Brain microvascular endothelial cell (primary cell): ENCODE data around the gene PRKAG3.

ENCODE experiments used
- DNase-seq: peaks from one replicate; pipeline ENCODE4 v3.0.0-alpha.2; 2020
- H3K27ac ChIP-seq: fragments of 250-450 bp; sonication (Bioruptor Pico); 2 replicates; pipeline ENCODE4 v1.5.1; 2020; ENCODE audit warnings: mild to moderate bottlenecking, moderate library complexity
- H3K27me3 ChIP-seq: fragments of 250-450 bp; sonication (Bioruptor Pico); replicated peaks from 2 replicates; pipeline ENCODE4 v1.5.1; 2020; ENCODE audit warnings: mild to moderate bottlenecking
- H3K36me3 ChIP-seq: fragments of 250-450 bp; sonication (Bioruptor Pico); replicated peaks from 2 replicates; pipeline ENCODE4 v1.5.1; 2020; ENCODE audit warnings: mild to moderate bottlenecking
- H3K4me3 ChIP-seq: 2 replicates; pipeline ENCODE4 v1.5.1; 2011; ENCODE audit warnings: low read depth, mild to moderate bottlenecking, control low read depth, low read length, moderate library complexity
- in situ Hi-C: cut with HindIII; loops from 2 replicates; pipeline ENCODE4 v1.10.0; 2017; ENCODE audit warnings: low sequenced_read_pairs, low pct_ligation_motif_present
- TF ChIP-seq, protein P1 (sequence below): IDR thresholded peaks from 2 replicates; pipeline ENCODE4 v1.5.1; 2011; ENCODE audit warnings: low read depth, mild to moderate bottlenecking, moderate library complexity, low read length, control low read depth, inconsistent platforms; ENCODE audit errors: missing control alignments

PRKAG3 gene

DNA sequence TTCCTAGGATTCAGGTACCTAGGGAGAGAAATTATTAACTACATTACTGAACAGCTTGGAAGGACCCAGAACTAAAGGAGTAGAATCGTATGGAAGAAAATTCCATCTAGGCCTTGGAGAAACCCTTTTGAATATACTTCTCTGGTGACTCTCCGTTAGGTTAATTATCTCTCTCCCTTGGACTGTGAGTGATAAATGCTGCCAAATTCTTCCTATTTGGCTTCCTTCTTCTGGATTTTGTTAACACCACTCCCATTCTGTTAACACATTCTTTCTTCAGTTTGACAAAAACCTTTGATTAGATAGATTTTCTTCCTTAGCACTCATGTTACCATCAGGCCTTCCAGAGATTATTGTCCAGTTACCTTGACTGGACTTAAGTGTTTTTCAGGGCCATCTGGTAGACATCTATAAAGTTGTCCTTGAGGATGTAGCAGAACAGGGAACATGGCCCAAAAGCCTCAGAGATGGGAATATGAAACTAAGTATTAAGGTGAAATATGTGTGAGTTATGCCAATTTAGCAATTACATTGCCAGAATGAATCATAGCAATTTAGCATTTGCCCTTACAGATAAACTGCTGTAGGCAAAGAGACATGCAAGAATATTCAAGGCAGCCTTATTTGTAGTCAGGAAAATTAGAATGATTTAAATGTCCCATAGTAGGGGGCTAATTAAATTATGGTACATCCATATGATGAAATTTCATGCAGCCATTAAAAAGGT, 42.9 kb downstream of the PRKAG3 start:
- Histone ChIP-seq H3K4me3 (no peak overlapping the region), H3K27ac (no peak overlapping the region), H3K36me3 (no peaks in the 10 kb centered on the region), H3K27me3 (no peaks in the 10 kb centered on the region)
- in situ Hi-C loops, result no loop called here
- DNase-seq, result no peak
- TF ChIP-seq, protein P1, sequence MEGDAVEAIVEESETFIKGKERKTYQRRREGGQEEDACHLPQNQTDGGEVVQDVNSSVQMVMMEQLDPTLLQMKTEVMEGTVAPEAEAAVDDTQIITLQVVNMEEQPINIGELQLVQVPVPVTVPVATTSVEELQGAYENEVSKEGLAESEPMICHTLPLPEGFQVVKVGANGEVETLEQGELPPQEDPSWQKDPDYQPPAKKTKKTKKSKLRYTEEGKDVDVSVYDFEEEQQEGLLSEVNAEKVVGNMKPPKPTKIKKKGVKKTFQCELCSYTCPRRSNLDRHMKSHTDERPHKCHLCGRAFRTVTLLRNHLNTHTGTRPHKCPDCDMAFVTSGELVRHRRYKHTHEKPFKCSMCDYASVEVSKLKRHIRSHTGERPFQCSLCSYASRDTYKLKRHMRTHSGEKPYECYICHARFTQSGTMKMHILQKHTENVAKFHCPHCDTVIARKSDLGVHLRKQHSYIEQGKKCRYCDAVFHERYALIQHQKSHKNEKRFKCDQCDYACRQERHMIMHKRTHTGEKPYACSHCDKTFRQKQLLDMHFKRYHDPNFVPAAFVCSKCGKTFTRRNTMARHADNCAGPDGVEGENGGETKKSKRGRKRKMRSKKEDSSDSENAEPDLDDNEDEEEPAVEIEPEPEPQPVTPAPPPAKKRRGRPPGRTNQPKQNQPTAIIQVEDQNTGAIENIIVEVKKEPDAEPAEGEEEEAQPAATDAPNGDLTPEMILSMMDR, result no peak

DNA sequence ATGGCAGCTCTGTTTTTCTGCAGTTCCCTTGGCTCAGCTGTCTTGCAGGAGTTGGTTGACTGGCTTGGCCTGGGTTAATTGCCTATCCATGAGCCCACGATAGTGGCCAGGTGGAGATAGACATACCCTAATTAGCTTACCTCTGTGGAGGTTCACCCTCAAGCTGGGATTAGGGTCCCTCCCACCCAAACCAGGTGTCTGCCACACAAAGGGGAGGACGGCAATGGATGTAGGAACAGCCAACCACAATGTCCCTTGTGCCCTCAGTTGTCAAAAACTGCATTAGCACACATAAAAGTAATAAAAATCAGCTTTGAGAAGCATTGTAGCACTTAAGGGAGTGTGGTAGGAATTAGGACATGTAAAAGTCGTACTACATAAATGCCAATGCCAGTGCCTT, 45.5 kb downstream of the PRKAG3 start:
- DNase-seq, result no peak
- Histone ChIP-seq H3K36me3 (no peaks in the 10 kb centered on the region), H3K27ac (no peak overlapping the region), H3K27me3 (no peaks in the 10 kb centered on the region), H3K4me3 (no peak overlapping the region)
- TF ChIP-seq, protein P1, result no peak
- in situ Hi-C loops, result no loop called here

DNA sequence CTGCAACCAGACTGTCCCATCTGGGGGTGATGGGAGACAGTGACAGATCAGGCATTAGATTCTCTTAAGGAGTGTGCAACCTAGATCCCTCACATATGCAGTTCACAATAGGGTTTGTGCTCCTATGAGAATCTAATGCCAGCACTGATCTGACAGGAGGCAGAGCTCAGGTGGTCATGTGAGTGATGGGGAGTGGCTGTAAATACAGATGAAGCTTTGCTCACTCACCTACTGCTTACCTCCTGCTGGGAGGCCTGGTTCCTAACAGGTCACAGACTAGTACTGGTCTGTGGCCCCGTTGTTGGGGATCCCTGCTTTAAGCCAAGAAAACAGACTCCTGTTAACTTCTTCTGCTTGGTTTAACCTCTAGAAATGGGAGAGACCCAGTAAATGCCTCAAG, 46.5 kb downstream of the PRKAG3 start:
- no peak for DNase-seq
- no peaks in the 10 kb centered on the region for H3K27me3 ChIP-seq
- TF ChIP-seq, protein P1, result no peak
- H3K27ac ChIP-seq, result no peak overlapping the region
- no peaks in the 10 kb centered on the region for H3K36me3 ChIP-seq
- in situ Hi-C loops, result no loop called here
- no peak overlapping the region for H3K4me3 ChIP-seq

DNA sequence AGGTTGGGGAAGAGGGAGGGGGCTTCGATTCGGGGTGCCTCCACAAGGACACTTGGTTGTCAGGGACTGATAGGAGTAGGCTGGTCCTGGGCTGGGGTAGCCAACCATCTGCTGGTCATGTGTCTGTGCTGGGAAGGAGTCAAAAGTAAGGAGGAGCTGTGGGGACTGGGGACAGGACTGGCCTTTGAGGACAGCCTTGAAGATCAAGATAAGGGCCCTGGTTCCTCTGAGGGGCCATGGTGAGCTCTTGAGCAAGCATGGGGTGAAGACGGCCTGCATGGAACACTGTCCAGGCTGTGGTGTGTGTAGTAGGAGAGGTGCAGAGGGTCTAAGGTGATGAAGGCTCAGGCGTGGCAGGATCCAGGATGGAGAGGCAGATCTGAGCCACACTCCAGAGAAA, 47.9 kb downstream of the PRKAG3 start:
- no peak for DNase-seq

DNA sequence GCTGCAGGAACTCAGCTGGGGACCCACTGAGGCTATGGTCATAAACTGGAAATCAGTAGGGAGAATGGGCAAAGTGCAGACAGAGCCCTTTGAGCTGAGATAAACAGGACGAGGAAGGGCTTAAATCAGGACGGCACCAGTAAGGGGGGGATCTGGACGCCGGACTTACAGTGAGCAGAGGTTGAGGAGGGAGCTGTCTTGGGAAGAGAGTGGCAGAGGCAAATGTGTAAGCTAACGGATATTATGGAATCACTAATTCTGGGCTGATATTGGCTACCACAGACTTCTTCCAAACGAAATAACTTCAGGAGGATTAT, 49.1 kb downstream of the PRKAG3 start:
- in situ Hi-C loops, result no loop called here
- Histone ChIP-seq H3K27me3 (no peaks in the 10 kb centered on the region), H3K36me3 (no peaks in the 10 kb centered on the region), H3K4me3 (peak overlapping the region; percentile 62), H3K27ac (no peak overlapping the region)
- no peak for DNase-seq
- TF ChIP-seq, protein P1, result no peak

More for the DNA sequence above, 47.9 kb downstream of the PRKAG3 start:
- H3K4me3 ChIP-seq, result no peak overlapping the region
- H3K36me3 ChIP-seq, result no peaks in the 10 kb centered on the region
- no peak overlapping the region for H3K27ac ChIP-seq
- TF ChIP-seq, protein P1, result no peak
- H3K27me3 ChIP-seq, result no peaks in the 10 kb centered on the region
- in situ Hi-C loops, result no loop called here

DNA sequence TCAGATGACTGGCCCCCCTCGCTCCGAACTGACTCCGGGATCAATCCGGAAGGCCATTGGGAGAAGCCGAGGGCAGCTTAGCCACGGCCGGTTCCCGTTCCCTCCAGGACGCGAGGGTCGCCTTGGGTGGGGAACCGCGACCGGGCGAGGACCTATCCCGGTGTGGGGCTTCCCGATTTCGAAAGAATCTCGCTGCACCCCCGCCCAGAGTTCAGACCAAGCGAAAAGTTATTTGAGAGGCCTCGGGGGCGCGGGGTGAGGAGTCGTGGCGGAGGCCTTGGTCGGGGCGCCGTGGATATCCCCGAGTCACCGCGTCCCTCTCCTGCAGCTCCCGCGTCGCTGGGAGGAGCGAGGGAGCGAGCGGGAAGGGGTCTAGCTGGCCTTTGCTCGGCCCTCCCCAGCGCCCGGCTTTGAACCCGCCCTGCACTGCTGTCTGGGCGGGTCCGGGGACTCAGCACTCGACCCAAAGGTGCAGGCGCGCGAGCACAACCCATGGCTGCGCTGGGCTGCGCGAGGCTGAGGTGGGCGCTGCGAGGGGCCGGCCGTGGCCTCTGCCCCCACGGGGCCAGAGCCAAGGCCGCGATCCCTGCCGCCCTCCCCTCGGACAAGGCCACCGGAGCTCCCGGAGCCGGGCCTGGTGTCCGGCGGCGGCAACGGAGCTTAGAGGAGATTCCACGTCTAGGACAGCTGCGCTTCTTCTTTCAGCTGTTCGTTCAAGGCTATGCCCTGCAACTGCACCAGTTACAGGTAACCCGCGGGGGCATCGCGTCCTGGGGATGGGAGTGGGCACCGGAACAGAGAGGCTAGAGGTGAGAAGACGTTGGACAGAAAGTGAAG, 49.7 kb downstream of the PRKAG3 start, which contains the start of gene CYP27A1:
Gene CYP27A1 (plus strand): TSS at position 457 of the 837 bp plus-strand sequence. CDS start 36 bp downstream, at position 493.
- Histone ChIP-seq H3K27me3 (no peaks in the 10 kb centered on the region), H3K36me3 (no peaks in the 10 kb centered on the region), H3K27ac (no peak within 1 kb of the TSS), H3K4me3 (peak within 1 kb of the TSS; percentile 62)
- TF ChIP-seq, protein P1, result no peak
- in situ Hi-C loops, result no loop called here
- no peak for DNase-seq
